GM23338 (cell line): ENCODE results near the gene VN1R5. TPM values are rescaled to one million over a fixed set of nuclear protein-coding genes. Genes with fewer than 3 reads are reported as not detected.
A peak's percentile ranks its signal among the peaks of the same experiment; 100 is the strongest.

Experiments used
- ATAC-seq: fragments of 200-7000 bp; cut with Tn5 transposase; 3 replicates; pipeline ENCODE4 v1.9.1; 2020
- DNase-seq: peaks from one replicate; pipeline ENCODE4 v3.0.0-alpha.2; 2015; ENCODE audit warnings: low spot score
- H2AFZ ChIP-seq: fragments of 200-600 bp; sonication (generic); 2 replicates; pipeline ENCODE4 v1.8.0; 2016; ENCODE audit warnings: antibody characterized with exemption, mild to moderate bottlenecking, moderate library complexity
- H3F3A ChIP-seq: fragments of 200-600 bp; sonication (generic); replicated peaks from 2 replicates; pipeline ENCODE4 v1.8.0; 2017; ENCODE audit warnings: antibody characterized with exemption, mixed run types, low read depth
- H3K27ac ChIP-seq: fragments of 200-600 bp; sonication (generic); 2 replicates; pipeline ENCODE4 v1.6.1; 2016; ENCODE audit warnings: low read depth
- H3K27me3 ChIP-seq: fragments of 200-600 bp; sonication (generic); 2 replicates; pipeline ENCODE4 v1.8.0; 2016; ENCODE audit warnings: mild to moderate bottlenecking, mixed run types, moderate library complexity; ENCODE audit not compliant: insufficient read depth
- H3K36me3 ChIP-seq: fragments of 200-600 bp; sonication (generic); 2 replicates; pipeline ENCODE4 v1.8.0; 2016; ENCODE audit warnings: mild to moderate bottlenecking; ENCODE audit not compliant: insufficient read depth
- H3K4me1 ChIP-seq: fragments of 200-600 bp; sonication (generic); 2 replicates; pipeline ENCODE4 v1.8.0; 2016; ENCODE audit warnings: mild to moderate bottlenecking, moderate library complexity; ENCODE audit not compliant: insufficient read depth
- H3K4me2 ChIP-seq: fragments of 200-600 bp; sonication (generic); 2 replicates; pipeline ENCODE4 v1.7.1; 2017; ENCODE audit warnings: mixed run types
- H3K4me3 ChIP-seq: fragments of 200-600 bp; sonication (generic); 2 replicates; pipeline ENCODE4 v1.6.1; 2016; ENCODE audit warnings: mixed run types
- H3K79me2 ChIP-seq: fragments of 200-600 bp; sonication (generic); replicated peaks from 2 replicates; pipeline ENCODE4 v1.8.0; 2017; ENCODE audit warnings: mild to moderate bottlenecking; ENCODE audit not compliant: insufficient read depth
- H3K9me2 ChIP-seq: fragments of 200-600 bp; sonication (generic); 2 replicates; pipeline ENCODE4 v1.8.0; 2017; ENCODE audit not compliant: insufficient read depth
- H4K20me1 ChIP-seq: fragments of 200-600 bp; sonication (generic); replicated peaks from 2 replicates; pipeline ENCODE4 v1.8.0; 2017; ENCODE audit warnings: mild to moderate bottlenecking; ENCODE audit not compliant: insufficient read depth
- H3K27ac Mint-ChIP-seq: 2 replicates; pipeline ENCODE4 v1.8.0; 2020; ENCODE audit warnings: inconsistent platforms, mild to moderate bottlenecking, moderate library complexity, mixed read lengths
- H3K27me3 Mint-ChIP-seq: 3 replicates; pipeline ENCODE4 v1.8.0; 2022; ENCODE audit warnings: low read depth, mild to moderate bottlenecking, moderate library complexity, mixed read lengths, inconsistent platforms; ENCODE audit not compliant: insufficient read depth, poor library complexity
- H3K36me3 Mint-ChIP-seq: 3 replicates; pipeline ENCODE4 v1.8.0; 2021; ENCODE audit warnings: low read depth, mild to moderate bottlenecking, inconsistent platforms, moderate library complexity, mixed read lengths
- H3K4me1 Mint-ChIP-seq: 3 replicates; pipeline ENCODE4 v1.8.0; 2020; ENCODE audit warnings: mild to moderate bottlenecking, inconsistent platforms, mixed read lengths
- H3K4me3 Mint-ChIP-seq: 3 replicates; pipeline ENCODE4 v1.8.0; 2021; ENCODE audit warnings: moderate library complexity, mild to moderate bottlenecking, inconsistent platforms, mixed read lengths
- H3K9me3 Mint-ChIP-seq: 3 replicates; pipeline ENCODE4 v1.8.0; 2020; ENCODE audit warnings: moderate library complexity, mild to moderate bottlenecking, inconsistent platforms, mixed read lengths
- CTCF ChIP-seq, 2 experiments: fragments of 200-600 bp in 1 of 2; sonication (generic) in 1 of 2; conservative IDR thresholded peaks; 2 replicates each; pipeline versions ENCODE4 v1.5.1 to v1.6.1; 2016 to 2017; ENCODE audit warnings: antibody characterized with exemption in 2 of 2, low read depth in 2 of 2, mild to moderate bottlenecking in 2 of 2, moderate library complexity in 1 of 2
- EZH2 ChIP-seq: fragments of 200-600 bp; sonication (generic); IDR thresholded peaks from one replicate; pipeline ENCODE4 v1.8.0; 2017; ENCODE audit warnings: antibody characterized with exemption, mild to moderate bottlenecking, low read depth; ENCODE audit not compliant: unreplicated experiment
- JUNB ChIP-seq: IDR thresholded peaks from one replicate; pipeline ENCODE4 v1.6.1; 2016; ENCODE audit warnings: antibody characterized with exemption; ENCODE audit not compliant: unreplicated experiment
- REST ChIP-seq: IDR thresholded peaks from one replicate; pipeline ENCODE4 v1.6.1; 2018; ENCODE audit warnings: antibody characterized with exemption; ENCODE audit not compliant: unreplicated experiment
- ZNF331 ChIP-seq: fragments of 250-450 bp; sonication (Bioruptor Pico); IDR thresholded peaks from 2 replicates; pipeline ENCODE4 v1.5.0; 2020; ENCODE audit warnings: low read depth, mild to moderate bottlenecking, moderate library complexity
- ZNF462 ChIP-seq: fragments of 250-450 bp; sonication (Bioruptor Pico); IDR thresholded peaks from 2 replicates; pipeline ENCODE4 v1.5.0; 2020; ENCODE audit warnings: mild to moderate bottlenecking, moderate library complexity
- polyA plus RNA-seq: library from polyadenylated mRNA; unstranded; fragments of >200 nt; fragmentation: Nextera tagmentation; extraction: Ambion mirVana; gene quantifications from 2 replicates; pipeline ENCODE4 v1.2.1, GENCODE V29; 2016
- total RNA-seq: library from RNA; depleted of rRNA; stranded (reverse); fragments of >200 nt; shearing (Covaris generic); gene quantifications from 2 replicates; pipeline ENCODE4 v1.2.3, GENCODE V29; 2014

VN1R5 gene
- total and polyA plus RNA-seq, 2 experiments from 2014 or later: not detected

GRCh38 chr1:247293047-247293446 lies 37.2 kb downstream of the VN1R5 start (continued):
- TF ChIP-seq ZNF462 (no peak), EZH2 (no peak)

- ATAC-seq (no peak), DNase-seq (no peak)
- H3K36me3 ChIP-seq: no peaks in the 10 kb centered on the region
- no peaks in the 10 kb centered on the region for H3K79me2 ChIP-seq
- no peaks in the 10 kb centered on the region for H3K27me3 ChIP-seq
- H3K4me2 ChIP-seq: peak overlapping the region; percentile 35
- H2AFZ ChIP-seq: no peak overlapping the region
- peaks cover 5% of the 10 kb centered on the region for H3K27me3 Mint-ChIP-seq
- H3K27ac Mint-ChIP-seq: no peak overlapping the region
- H3K27ac ChIP-seq: no peak overlapping the region
- H3F3A ChIP-seq: peaks cover under 1% of the 10 kb centered on the region
- H3K36me3 Mint-ChIP-seq: peaks cover 30% of the 10 kb centered on the region
- no peaks in the 10 kb centered on the region for H4K20me1 ChIP-seq
- H3K4me3 Mint-ChIP-seq: peak overlapping the region; percentile 35
- H3K4me1 Mint-ChIP-seq: peaks cover 77% of the 10 kb centered on the region
- H3K4me1 ChIP-seq: peaks cover 75% of the 10 kb centered on the region
- peaks cover 14% of the 10 kb centered on the region; the same call in 1 of the 2 replicates for H3K9me2 ChIP-seq
- H3K9me3 Mint-ChIP-seq: no peaks in the 10 kb centered on the region; the same call in 1 of the 3 replicates
- H3K4me3 ChIP-seq: peak overlapping the region; percentile 15; the same call in 1 of the 2 replicates
- TF ChIP-seq JUNB: no peak
- no peak for TF ChIP-seq REST
- no peak for TF ChIP-seq CTCF (conservative IDR thresholded peaks at IDR 0.05; ENCODE audit: low read depth in 2 of 2)
- no peak for TF ChIP-seq ZNF331
Observed at GRCh38 chr1:247294282-247294681, 38.4 kb downstream of the VN1R5 start.
